Activated CD8-positive, alpha-beta memory T cell treated with anti-CD3 and anti-CD28 coated beads for 24 hours (primary cell): ENCODE data around the gene SYT1.
"Not testable (repeated sequence)": the region's sequence is repeated elsewhere in the genome, so short reads cannot be mapped to it uniquely, and the experiment has no call there.

Experiments used
- DNase-seq: peaks from one replicate; pipeline ENCODE4 v3.0.0-alpha.2; 2020

Gene SYT1

GRCh38 chr12:78977304-78977867, 112.8 kb downstream of the SYT1 start:
- DNase-seq, result no peak

- no peak for DNase-seq
Measured at GRCh38 chr12:78994168-78994791, 129.7 kb downstream of the SYT1 start.

GRCh38 chr12:79000501-79000900, 135.9 kb downstream of the SYT1 start:
- DNase-seq, result no peak

- DNase-seq, result no peak
Measured at GRCh38 chr12:79001404-79001803, 136.8 kb downstream of the SYT1 start.

GRCh38 chr12:79006306-79006705, 141.7 kb downstream of the SYT1 start:
- no peak for DNase-seq

- DNase-seq, result no peak
Measured at GRCh38 chr12:79008591-79008990, 144.0 kb downstream of the SYT1 start.

- no peak for DNase-seq
Measured at GRCh38 chr12:79012636-79013035, 148.1 kb downstream of the SYT1 start.

- DNase-seq, result no peak
Measured at GRCh38 chr12:79016181-79016580, 151.6 kb downstream of the SYT1 start.

- no peak for DNase-seq
Measured at GRCh38 chr12:79019672-79020071, 155.1 kb downstream of the SYT1 start.

GRCh38 chr12:79020106-79020505, 155.5 kb downstream of the SYT1 start:
- no peak for DNase-seq

GRCh38 chr12:79021021-79021420, 156.4 kb downstream of the SYT1 start:
- DNase-seq, result no peak

GRCh38 chr12:79023261-79023660, 158.7 kb downstream of the SYT1 start:
- DNase-seq, result no peak

GRCh38 chr12:79023784-79024183, 159.2 kb downstream of the SYT1 start:
- no peak for DNase-seq

- DNase-seq, result no peak
Measured at GRCh38 chr12:79033788-79034187, 169.2 kb downstream of the SYT1 start.

- not testable (repeated sequence) for DNase-seq
Measured at GRCh38 chr12:79044748-79045147, 180.2 kb downstream of the SYT1 start.

- not testable (repeated sequence) for DNase-seq
Measured at GRCh38 chr12:79045149-79045703, 180.7 kb downstream of the SYT1 start.

GRCh38 chr12:79046021-79046420, 181.4 kb downstream of the SYT1 start:
- no peak for DNase-seq

GRCh38 chr12:79048962-79049361, 184.4 kb downstream of the SYT1 start:
- no peak for DNase-seq

GRCh38 chr12:79053394-79053793, 188.8 kb downstream of the SYT1 start:
- no peak for DNase-seq

GRCh38 chr12:79055926-79056674, 191.5 kb downstream of the SYT1 start:
- DNase-seq, result no peak

- no peak for DNase-seq
Measured at GRCh38 chr12:79056775-79057174, 192.2 kb downstream of the SYT1 start.

GRCh38 chr12:79057540-79057939, 193.0 kb downstream of the SYT1 start:
- DNase-seq, result no peak

- no peak for DNase-seq
Measured at GRCh38 chr12:79058342-79058741, 193.8 kb downstream of the SYT1 start.

- no peak for DNase-seq
Measured at GRCh38 chr12:79059557-79059956, 195.0 kb downstream of the SYT1 start.
